ENCODE results near the gene CD274.
A peak's percentile ranks its signal among the peaks of the same experiment; 100 is the strongest.
"Not testable (repeated sequence)": the region's sequence is repeated elsewhere in the genome, so short reads cannot be mapped to it uniquely, and the experiment has no call there.

CD274 gene

DNA sequence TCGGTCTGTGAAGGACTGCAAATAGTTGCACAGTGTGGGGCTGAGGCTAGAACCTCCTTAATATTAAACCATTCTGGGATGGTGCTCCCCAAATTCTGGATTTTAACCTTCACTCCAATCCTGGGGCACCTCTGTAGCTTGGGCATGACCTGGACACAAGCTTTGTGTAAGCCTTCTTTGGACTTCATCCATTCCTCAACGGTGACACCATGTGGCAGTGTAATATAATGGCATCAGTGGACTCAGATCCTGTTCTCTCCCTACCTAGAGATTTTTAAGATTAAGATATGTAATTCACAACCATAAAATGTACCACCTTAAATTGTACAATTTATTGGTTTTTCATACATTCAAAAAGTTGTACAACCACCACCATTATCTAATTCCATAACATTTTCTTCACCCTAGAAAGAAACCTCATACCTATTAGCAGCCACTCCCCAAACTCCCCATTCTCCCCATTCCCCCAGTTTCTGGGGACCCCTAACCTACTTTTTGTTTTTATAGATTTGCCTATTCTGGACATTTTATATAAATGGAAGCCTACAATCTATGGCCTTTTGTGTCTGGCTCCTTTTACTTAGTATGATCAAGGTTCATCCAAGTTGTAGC is 7.8 kb upstream of the CD274 start:
- TF ChIP-seq, protein P1, sequence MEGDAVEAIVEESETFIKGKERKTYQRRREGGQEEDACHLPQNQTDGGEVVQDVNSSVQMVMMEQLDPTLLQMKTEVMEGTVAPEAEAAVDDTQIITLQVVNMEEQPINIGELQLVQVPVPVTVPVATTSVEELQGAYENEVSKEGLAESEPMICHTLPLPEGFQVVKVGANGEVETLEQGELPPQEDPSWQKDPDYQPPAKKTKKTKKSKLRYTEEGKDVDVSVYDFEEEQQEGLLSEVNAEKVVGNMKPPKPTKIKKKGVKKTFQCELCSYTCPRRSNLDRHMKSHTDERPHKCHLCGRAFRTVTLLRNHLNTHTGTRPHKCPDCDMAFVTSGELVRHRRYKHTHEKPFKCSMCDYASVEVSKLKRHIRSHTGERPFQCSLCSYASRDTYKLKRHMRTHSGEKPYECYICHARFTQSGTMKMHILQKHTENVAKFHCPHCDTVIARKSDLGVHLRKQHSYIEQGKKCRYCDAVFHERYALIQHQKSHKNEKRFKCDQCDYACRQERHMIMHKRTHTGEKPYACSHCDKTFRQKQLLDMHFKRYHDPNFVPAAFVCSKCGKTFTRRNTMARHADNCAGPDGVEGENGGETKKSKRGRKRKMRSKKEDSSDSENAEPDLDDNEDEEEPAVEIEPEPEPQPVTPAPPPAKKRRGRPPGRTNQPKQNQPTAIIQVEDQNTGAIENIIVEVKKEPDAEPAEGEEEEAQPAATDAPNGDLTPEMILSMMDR (IDR thresholded peaks at IDR 0.05; ENCODE audit: extremely low read depth, missing control alignments), result peak; percentile 68
- no peak for DNase-seq (ENCODE audit: low spot score)

DNA sequence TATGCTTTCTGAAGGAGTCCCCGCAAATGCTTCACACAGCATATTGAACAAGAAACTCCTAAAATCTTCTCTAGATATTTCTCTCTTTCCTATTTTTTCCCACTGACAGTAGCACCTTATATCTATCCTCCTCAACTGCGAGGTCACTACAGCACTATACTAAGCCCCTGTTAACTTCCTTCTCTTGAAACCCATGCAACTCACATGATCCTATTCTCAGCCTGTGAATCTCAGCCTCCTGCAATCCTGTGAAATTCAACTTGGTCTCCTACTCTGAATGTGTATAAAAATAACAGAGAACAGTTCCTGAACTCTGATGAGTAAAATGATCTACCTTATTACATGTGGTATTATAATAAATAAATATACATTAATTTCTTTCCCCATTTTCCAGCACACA is 6.5 kb upstream of the CD274 start:
- no peak for DNase-seq (ENCODE audit: low spot score)
- TF ChIP-seq, protein P1 (IDR thresholded peaks at IDR 0.05; ENCODE audit: extremely low read depth, missing control alignments), result no peak

DNA sequence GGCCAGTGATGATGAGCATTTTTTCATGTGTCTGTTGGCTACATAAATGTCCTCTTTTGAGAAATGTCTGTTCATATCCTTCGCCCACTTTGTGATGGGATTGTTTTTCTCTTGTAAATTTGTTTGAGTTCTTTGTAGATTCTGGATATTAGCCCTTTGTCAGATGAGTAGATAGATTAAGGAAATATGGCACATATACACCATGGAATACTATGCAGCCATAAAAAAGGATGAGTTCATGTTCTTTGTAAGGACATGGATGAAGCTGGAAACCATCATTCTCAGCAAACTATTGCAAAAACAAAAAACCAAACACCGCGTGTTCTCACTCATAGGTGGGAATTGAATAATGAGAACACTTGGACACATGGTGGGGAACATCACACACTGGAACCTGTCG is 5.2 kb upstream of the CD274 start:
- DNase-seq (ENCODE audit: low spot score), result not testable (repeated sequence)

DNA sequence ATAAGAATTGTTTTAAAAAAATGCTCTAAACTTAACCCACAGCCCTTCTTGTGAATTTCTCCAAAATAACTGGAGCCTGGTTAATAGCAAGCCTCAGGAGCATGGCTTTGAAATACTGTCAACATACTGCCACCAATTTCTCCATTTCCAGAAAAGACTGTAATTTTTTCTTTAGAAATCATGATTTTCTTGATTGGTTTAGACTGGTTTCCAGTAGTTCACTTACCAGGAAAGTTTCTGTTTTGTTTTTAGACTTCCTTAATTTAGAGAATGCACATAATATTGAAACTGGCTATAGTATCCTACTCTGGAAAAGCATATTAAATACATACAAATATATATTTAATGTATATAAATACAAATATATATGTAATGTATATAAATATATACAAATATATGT is 4.5 kb upstream of the CD274 start:
- TF ChIP-seq, protein P1 (IDR thresholded peaks at IDR 0.05; ENCODE audit: extremely low read depth, missing control alignments), result no peak
- no peak for DNase-seq (ENCODE audit: low spot score)

DNA sequence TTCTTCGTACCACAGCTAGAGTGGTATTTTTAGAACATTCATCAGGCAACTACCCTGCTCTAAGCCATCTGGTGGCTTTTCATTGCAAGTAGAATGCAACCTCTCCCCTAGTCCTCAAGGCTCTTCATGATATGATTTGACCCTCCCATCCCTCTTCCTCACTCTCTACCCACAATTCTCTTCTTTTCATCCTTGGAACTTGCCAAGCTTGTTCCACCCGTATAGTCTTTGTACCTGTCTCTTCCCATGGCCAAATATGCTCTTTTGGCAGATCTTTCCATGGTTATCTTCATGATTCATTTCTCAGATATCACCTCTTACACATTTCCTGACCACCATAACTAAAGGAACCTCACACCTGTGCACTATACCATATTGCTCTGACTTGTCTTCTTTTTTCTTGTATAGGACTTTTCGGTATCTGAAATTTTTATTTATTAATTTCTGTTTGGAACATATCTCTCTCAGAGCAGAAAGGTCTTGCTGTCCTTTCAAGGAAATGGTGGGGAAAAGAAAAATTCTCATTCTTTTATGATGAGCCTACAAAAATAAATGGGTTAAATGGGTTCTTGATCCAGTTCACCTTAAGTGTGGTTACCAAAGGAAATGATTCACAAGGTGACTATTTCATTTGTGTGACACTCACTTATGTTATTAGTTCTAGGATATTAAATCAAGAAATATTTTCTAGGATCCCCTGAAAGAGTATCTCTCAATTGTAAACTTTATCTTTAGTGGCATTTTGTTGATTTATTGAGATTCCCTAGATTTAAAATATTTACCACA is 3.7 kb upstream of the CD274 start:
- no peak for DNase-seq (ENCODE audit: low spot score)
- TF ChIP-seq, protein P1 (IDR thresholded peaks at IDR 0.05; ENCODE audit: extremely low read depth, missing control alignments), result no peak

DNA sequence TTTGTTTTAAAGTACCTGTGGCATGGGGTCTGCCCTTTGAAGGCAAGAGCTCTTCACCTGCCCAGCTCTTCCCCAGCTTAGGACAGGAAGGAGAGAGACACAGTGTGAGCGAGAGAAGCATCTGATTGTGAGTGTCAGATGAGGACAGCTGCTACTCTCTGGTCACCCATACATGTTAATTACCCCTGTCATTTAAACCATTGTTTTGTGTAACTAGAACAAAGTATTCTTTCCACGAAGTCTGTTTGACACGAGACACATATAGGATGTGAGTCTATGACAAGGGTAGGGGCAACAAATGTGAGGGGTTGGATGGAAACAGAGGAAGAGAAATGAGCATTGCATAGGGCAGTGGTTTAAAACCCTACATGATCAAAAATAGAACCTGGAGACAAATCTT is 3.0 kb upstream of the CD274 start:
- TF ChIP-seq, protein P1 (IDR thresholded peaks at IDR 0.05; ENCODE audit: extremely low read depth, missing control alignments), result no peak
- no peak for DNase-seq (ENCODE audit: low spot score)

DNA sequence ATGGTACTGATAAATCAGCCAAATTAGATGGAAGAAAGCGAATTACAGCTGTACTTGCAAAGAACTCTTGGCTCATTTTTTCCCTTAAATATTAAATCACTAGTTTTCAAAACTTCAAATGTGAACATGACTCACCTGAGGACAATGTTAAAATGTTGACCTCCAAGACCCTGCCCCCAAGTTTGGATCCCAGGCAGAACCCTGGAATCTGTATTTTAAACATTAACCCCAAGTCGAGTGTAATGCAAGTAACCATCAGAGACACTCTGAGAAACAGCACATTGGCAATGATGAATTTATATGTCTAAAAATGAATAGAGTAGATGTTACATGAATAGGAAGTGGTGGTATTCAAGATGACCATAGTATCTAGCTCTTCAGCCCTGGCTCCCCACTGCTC is 2.3 kb upstream of the CD274 start:
- no peak for DNase-seq (ENCODE audit: low spot score)
- TF ChIP-seq, protein P1 (IDR thresholded peaks at IDR 0.05; ENCODE audit: extremely low read depth, missing control alignments), result no peak

Data from GM20000 (cell line).